ENCODE results near the gene LRP5.

DNA sequence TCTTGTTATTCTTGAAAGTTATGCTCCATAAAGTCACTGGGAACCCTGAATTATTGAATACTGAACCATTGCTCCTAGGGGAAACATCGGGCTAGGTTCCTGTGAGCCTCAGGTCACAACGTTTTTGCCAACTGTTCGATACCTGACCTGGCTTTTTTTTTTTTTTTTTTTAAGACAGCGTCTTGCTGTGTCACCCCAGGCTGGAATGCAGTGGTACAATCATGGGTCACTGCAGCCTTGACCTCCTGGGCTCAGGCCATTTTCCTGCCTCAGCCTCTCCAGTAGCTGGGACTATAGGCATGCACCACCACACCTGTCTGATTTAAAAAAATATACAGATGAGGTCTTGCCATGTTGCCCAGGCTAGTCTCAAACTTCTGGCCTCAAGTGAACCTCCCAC lies 22.5 kb downstream of the LRP5 start:
- TF ChIP-seq, protein P1, sequence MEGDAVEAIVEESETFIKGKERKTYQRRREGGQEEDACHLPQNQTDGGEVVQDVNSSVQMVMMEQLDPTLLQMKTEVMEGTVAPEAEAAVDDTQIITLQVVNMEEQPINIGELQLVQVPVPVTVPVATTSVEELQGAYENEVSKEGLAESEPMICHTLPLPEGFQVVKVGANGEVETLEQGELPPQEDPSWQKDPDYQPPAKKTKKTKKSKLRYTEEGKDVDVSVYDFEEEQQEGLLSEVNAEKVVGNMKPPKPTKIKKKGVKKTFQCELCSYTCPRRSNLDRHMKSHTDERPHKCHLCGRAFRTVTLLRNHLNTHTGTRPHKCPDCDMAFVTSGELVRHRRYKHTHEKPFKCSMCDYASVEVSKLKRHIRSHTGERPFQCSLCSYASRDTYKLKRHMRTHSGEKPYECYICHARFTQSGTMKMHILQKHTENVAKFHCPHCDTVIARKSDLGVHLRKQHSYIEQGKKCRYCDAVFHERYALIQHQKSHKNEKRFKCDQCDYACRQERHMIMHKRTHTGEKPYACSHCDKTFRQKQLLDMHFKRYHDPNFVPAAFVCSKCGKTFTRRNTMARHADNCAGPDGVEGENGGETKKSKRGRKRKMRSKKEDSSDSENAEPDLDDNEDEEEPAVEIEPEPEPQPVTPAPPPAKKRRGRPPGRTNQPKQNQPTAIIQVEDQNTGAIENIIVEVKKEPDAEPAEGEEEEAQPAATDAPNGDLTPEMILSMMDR (IDR thresholded peaks at IDR 0.05), result no peak
- TF ChIP-seq POLR2A (IDR thresholded peaks at IDR 0.05), result no peak

Measured in thyroid gland (tissue), 4 donors.